ENCODE data around the gene LMTK2.
"Not testable (repeated sequence)": the region's sequence is repeated elsewhere in the genome, so short reads cannot be mapped to it uniquely, and the experiment has no call there.

DNA sequence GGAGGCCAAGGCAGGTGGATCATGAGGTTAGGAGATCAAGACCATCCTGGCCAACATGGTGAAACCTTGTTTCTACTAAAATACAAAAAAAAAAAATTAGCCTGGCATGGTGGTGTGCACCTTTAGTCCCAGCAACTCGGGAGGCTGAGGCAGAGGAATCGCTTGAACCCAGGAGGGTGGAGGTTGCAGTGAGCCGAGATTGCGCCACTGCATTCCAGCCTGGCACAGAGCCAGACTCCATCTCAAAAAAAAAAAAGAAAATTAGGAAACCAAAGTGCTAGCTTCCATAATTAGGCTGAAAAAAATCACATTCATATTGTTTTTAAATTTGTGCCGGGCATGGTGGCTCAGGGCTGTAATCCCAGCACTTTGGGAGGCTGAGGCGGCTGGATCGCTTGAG lies 14.7 kb downstream of the LMTK2 start:
- not testable (repeated sequence) for TF ChIP-seq POLR2A (IDR thresholded peaks at IDR 0.05; ENCODE audit: low read length); GATA1 (IDR thresholded peaks at IDR 0.05; ENCODE audit: low read depth, low read length)
